GM13977 (cell line): Measurements from ENCODE around the gene GALNT16.

Source experiments
- DNase-seq: peaks from one replicate; pipeline ENCODE4 v3.0.0; 2012; ENCODE audit warnings: low spot score
- CTCF ChIP-seq: IDR thresholded peaks from 2 replicates; pipeline ENCODE4 v1.5.1; 2012; ENCODE audit warnings: mild to moderate bottlenecking, control low read depth; ENCODE audit not compliant: insufficient read depth; ENCODE audit errors: extremely low read depth, missing control alignments
- in situ Hi-C: fragments of 300-500 bp; cut with MboI; formaldehyde crosslinking; loops from one replicate; pipeline ENCODE4 v1.12.0; 2022; ENCODE audit warnings: low sequenced_read_pairs, low pct_unique_long_range_greater_than_20kb, mixed read lengths, inconsistent platforms; ENCODE audit not compliant: unreplicated experiment

Gene GALNT16

GRCh38 chr14:69339426-69339825, 79.5 kb downstream of the GALNT16 start:
- TF ChIP-seq CTCF = no peak
- in situ Hi-C loops = no loop called here
- DNase-seq = no peak

- no peak for TF ChIP-seq CTCF
- in situ Hi-C loops = no loop called here
- DNase-seq = no peak
Measured at GRCh38 chr14:69342928-69343525, 83.1 kb downstream of the GALNT16 start.

GRCh38 chr14:69344171-69344570, 84.2 kb downstream of the GALNT16 start:
- no peak for DNase-seq
- no peak for TF ChIP-seq CTCF
- in situ Hi-C loops = no loop called here

- no peak for DNase-seq
- in situ Hi-C loops = no loop called here
- no peak for TF ChIP-seq CTCF
Measured at GRCh38 chr14:69345402-69345801, 85.4 kb downstream of the GALNT16 start.

GRCh38 chr14:69346710-69347109, 86.8 kb downstream of the GALNT16 start:
- TF ChIP-seq CTCF = peak; percentile 58
- in situ Hi-C loops = no loop called here
- no peak for DNase-seq

- no peak for TF ChIP-seq CTCF
Measured at GRCh38 chr14:69349091-69349777, 89.3 kb downstream of the GALNT16 start.

More at GRCh38 chr14:69349091-69349777, 89.3 kb downstream of the GALNT16 start:
- no peak for DNase-seq
- in situ Hi-C loops = no loop called here
